ENCODE data around the gene ADGRL1. TPM values are rescaled to one million over a fixed set of nuclear protein-coding genes. Genes with fewer than 3 reads are reported as not detected.

Gene ADGRL1
- polyA plus RNA-seq, 3 donors: 33.2 to 53.1 (median 50.1) TPM

GRCh38 chr19:14127176-14127575, 78.8 kb downstream of the ADGRL1 start:
- no peak for DNase-seq (ENCODE audit: extremely low read depth in 1 of 11, low read depth in 9 of 11, low spot score in 4 of 11)

DNA sequence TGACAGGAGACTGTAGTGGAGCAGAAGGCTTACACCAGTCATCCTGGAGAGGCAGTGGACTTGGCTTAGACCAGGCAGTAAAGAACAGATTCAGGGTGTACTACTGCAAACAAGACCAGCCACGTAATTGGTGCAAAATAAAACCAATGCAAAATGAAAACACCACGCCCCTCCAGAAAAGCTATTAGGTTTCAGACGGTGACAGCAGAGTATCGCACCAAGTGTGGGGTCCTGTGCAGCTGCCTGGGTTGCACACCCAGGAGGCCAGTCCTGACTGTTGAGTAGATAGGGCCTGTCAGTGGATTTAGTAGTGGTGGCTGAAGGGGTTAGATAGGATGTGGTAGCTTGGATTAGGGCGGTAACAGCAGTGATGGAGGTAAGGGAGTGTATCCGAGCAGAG, 83.0 kb downstream of the ADGRL1 start:
- no peak for DNase-seq (ENCODE audit: extremely low read depth in 1 of 11, low read depth in 9 of 11, low spot score in 4 of 11)

DNA sequence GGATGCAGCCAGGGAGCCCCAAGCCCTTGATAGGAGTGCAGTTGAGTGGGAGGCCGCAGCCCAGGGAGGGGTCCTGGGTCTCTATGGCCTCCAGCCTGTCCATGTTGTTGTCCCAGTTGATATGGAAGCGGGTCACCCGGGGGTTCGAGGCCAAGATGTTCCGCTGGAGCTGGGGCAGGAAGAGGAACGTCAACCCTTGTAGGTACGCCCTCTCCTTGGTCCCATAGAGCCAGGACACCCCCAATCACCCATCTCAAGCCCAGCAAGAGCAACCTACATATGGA, 85.5 kb downstream of the ADGRL1 start:
- DNase-seq (ENCODE audit: extremely low read depth in 1 of 11, low read depth in 9 of 11, low spot score in 4 of 11): no peak

GRCh38 chr19:14119644-14120496, 86.1 kb downstream of the ADGRL1 start:
- DNase-seq (ENCODE audit: extremely low read depth in 1 of 11, low read depth in 9 of 11, low spot score in 4 of 11): no peak

DNA sequence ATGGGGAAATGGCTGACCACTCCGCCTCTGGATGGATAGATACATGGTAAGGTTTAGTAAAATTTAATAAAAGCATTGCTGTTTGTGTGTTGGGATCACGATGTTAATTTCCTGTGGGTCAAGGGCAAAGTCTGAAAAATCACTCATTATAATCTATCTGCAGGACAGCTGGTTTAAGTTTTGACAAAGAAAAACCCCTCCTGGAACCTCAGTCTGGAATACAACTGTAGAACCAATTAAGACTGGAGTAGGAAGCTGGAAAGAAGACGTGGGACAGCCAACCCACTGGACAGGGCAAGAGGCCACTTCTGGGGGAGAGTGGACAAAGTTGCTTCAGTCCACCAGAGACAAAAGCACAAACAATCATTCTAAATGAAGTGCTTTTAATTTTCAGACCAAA, 86.8 kb downstream of the ADGRL1 start:
- no peak for DNase-seq (ENCODE audit: extremely low read depth in 1 of 11, low read depth in 9 of 11, low spot score in 4 of 11)

- DNase-seq (ENCODE audit: extremely low read depth in 1 of 11, low read depth in 9 of 11, low spot score in 4 of 11): peak in 3 of 11 donors; percentile 24 to 44 (median 39)
Observed at GRCh38 chr19:14118165-14119051, 87.6 kb downstream of the ADGRL1 start.

GRCh38 chr19:14117668-14118164, 88.3 kb downstream of the ADGRL1 start, which contains the start of gene PRKACA:
TSS of gene PRKACA (minus strand) at chr19:14117762. CDS start at chr19:14117547, 215 bp downstream.
- peak; percentile 86 to 99 (median 98) for DNase-seq (ENCODE audit: extremely low read depth in 1 of 11, low read depth in 9 of 11, low spot score in 4 of 11)

DNA sequence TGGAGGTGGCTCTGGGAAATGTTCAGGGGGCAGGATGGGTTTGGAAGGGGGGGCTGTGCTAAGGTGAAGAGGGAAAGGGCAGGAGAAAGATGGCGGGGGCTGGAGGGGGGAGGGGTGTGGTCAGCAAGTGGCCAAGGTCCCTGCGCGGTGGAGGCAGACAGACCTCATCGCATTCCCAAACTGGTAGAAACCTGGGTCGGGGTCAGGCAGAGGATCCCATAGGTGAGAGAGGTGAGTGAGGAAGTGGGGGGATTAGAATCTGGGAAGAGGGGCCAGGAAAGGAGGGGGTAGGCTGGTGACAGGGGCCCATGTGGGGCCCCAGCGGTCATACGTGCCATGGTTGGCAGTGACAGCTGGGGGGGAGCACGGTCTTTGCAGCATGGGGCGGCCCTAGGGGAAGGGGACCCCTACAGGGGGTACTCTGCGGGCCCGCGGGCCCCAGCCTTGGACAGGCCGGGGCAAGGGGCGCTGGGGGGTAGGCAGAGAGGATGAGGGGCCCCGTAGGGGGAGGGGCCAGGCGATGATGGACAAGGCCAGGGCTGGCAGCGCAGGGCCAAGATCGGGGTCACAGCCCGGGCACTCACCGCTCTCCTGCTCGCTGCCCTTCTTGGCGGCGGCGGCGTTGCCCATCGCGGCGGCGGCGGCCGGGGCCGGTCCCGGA, 88.9 kb downstream of the ADGRL1 start:
- no peak for DNase-seq (ENCODE audit: extremely low read depth in 1 of 11, low read depth in 9 of 11, low spot score in 4 of 11)

GRCh38 chr19:14116525-14116917, 89.4 kb downstream of the ADGRL1 start:
- DNase-seq (ENCODE audit: extremely low read depth in 1 of 11, low read depth in 9 of 11, low spot score in 4 of 11): no peak

GRCh38 chr19:14115756-14116155, 90.2 kb downstream of the ADGRL1 start:
- DNase-seq (ENCODE audit: extremely low read depth in 1 of 11, low read depth in 9 of 11, low spot score in 4 of 11): no peak

DNA sequence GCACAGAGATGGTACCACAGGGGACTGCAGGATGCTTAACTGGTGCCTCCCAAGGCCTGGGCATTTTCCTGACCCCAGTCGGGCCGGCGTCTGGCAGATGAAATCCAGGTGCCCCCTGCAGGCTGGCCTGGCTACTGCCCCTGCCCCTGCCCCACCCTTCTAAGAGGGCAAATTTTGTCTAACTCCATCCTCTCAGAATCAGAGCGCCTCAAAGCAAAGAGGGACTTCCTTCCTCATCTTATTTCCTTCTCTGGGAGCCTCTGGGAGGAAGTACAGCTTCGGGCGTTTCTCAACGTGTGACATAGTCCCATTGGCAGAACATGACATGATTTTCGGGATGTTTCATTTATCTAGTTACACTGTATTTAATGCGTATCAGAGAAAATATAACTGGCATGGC, 91.1 kb downstream of the ADGRL1 start:
- no peak for DNase-seq (ENCODE audit: extremely low read depth in 1 of 11, low read depth in 9 of 11, low spot score in 4 of 11)

DNA sequence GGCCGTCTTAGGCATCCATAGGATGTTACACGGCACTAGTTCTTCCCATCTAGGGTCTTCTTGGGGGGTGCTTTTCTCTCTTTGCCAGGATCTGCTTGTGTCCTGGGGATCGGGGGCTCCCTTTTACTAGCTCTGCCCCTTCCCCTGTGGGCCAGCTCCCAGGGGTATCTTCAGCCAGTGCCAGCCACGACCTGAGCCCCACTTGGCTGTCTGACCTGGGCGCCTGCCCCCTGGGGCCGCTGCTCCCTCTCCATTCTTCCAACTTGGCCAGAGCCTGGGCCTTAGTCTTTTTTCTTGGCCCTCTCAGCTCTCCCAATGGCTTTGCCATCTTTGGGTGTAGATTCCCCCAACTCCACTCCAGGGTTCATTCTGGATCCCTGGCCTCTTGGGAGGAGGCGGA, 91.5 kb downstream of the ADGRL1 start:
- DNase-seq (ENCODE audit: extremely low read depth in 1 of 11, low read depth in 9 of 11, low spot score in 4 of 11): no peak

DNA sequence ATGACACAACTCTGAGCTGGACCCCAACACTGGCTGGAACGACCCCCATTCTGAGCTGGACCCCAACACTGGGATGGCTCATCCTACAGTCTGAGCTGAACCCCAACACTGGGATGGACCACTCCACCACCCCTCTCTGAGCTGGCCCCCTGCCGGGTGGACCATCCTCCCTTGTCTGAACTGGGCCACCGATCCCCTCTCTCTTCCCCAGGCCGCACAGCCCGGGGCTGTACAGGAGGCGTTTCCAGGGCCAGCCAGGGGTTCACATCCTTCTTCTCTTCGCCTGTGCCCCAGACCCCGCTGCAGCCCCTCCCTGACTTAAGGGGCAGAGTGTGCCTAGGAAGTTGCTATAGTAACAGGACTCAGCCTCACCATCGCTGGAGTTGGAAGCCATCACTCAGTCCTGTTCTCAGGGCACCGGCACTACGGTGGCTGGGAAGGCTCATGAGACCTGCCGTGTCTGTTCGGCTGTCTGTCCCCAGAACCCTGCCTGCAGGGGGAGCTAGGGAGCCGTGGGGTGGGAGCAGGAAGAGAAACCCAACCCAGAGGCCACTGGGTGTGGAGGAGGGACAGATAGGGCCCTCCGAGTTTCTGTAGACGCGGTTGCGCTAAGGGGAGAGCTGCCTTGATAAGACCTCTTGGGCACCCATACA, 92.1 kb downstream of the ADGRL1 start:
- no peak for DNase-seq (ENCODE audit: extremely low read depth in 1 of 11, low read depth in 9 of 11, low spot score in 4 of 11)

- peak in 1 of 11 donors; percentile 22 for DNase-seq (ENCODE audit: extremely low read depth in 1 of 11, low read depth in 9 of 11, low spot score in 4 of 11)
Observed at GRCh38 chr19:14112809-14113385, 93.1 kb downstream of the ADGRL1 start.

DNA sequence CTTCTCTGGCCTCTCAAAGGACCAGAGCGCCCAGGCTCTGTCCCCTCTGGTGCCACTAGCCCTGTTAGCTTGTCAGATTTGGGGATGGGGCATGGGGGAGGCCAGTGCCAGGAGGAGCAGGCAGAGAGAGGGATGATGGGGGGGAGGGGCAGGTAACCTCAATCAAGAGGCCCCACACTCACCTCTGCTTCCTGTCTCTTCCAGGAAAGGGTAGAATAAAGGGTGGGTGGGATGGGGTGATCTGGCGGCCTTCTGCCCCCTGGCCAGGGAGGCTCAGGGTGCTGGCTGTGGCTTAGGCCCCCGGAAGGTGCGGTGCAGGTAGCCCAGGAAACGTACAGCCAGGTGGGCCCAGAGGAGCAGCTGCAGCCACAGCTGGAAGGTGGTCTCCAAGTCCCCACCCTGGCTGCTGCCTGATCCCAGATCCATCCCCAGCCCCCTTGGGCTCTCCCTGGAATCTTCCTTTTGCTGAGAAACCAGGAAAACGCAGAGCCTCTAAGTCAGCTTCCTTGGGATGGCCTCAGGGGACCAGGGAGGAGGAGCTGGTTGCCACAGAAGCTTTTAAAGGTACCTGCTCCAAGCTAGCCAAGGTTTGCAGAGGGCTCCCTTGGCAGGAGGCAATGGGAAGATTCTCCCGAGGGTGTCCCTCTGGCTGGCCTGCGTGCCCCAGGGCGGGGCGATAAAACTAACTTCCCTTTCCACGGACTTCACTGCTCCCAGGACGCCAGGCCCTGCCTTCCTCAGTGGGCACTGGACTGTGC, 93.7 kb downstream of the ADGRL1 start:
- no peak for DNase-seq (ENCODE audit: extremely low read depth in 1 of 11, low read depth in 9 of 11, low spot score in 4 of 11)

GRCh38 chr19:14111486-14111885, 94.5 kb downstream of the ADGRL1 start:
- no peak for DNase-seq (ENCODE audit: extremely low read depth in 1 of 11, low read depth in 9 of 11, low spot score in 4 of 11)

DNA sequence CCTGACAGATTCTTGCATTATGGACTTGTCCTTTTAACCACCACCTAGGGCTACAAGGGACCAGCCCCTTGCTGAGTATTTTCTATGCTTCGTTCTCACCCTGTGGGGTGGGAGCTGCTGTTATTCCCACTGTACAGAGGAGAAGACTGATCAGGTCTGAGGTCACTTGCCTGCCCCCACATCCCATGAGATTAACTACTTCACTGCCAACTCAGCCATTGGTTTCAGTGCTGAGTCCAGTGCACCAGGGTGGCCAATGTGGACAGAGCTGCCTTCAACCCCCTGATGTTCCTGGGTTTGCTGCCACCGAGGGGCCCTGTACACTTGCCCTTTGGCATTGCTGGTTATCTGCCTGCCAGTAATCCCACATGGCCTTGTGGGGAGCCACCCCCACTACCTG, 95.3 kb downstream of the ADGRL1 start:
- DNase-seq (ENCODE audit: extremely low read depth in 1 of 11, low read depth in 9 of 11, low spot score in 4 of 11): no peak

Measured in renal cortex interstitium (tissue), 11 donors.